ENCODE data around the gene MYO1A. TPM values are rescaled to one million over a fixed set of nuclear protein-coding genes. Genes with fewer than 3 reads are reported as not detected.

The MYO1A gene
- total RNA-seq, 1 experiment from 2014 or later: 0.26 TPM

- H2BK5ac ChIP-seq (ENCODE audit: insufficient read length, low read length): no peak overlapping the region
- no peak overlapping the region for H4K8ac ChIP-seq (replicated peaks; ENCODE audit: insufficient read length, low read depth, low read length)
- no peak overlapping the region for H2AFZ ChIP-seq (ENCODE audit: low read length)
- no peak overlapping the region for H3K4me2 ChIP-seq (ENCODE audit: insufficient read depth, insufficient read length, low read length)
- H3K27ac ChIP-seq (ENCODE audit: insufficient read length, low read depth, low read length): no peak overlapping the region
- no peaks in the 10 kb centered on the region for H3K4me1 ChIP-seq (ENCODE audit: insufficient read depth, low read length)
- no peak overlapping the region for H3K56ac ChIP-seq (ENCODE audit: insufficient read length, low read depth, low read length)
- H3K4me1 Mint-ChIP-seq: peaks cover 20 to 23% of the 10 kb centered on the region in 2 experiments
- H4K20me1 ChIP-seq (ENCODE audit: control insufficient read depth, insufficient read depth, insufficient read length): no peaks in the 10 kb centered on the region
- no peak overlapping the region for H3K14ac ChIP-seq (ENCODE audit: insufficient read depth, low read length)
- H3T11ph ChIP-seq (ENCODE audit: low read length): no peak overlapping the region
- no CpG with 5 or more reads among the region's 3 CpGs for WGBS (ENCODE audit: extremely low coverage, insufficient read length, low lambda C conversion rate)
- no peak for DNase-seq
- H2BK20ac ChIP-seq (ENCODE audit: low read depth, low read length, poor library complexity, severe bottlenecking): no peak overlapping the region
- no peaks in the 10 kb centered on the region for H3K23me2 ChIP-seq (ENCODE audit: insufficient read length, low read depth, low read length, poor library complexity, severe bottlenecking)
- peaks cover 2% of the 10 kb centered on the region; the same call in 1 of the 2 replicates for H3K27me3 Mint-ChIP-seq (ENCODE audit: low read depth)
- H3K9me3 Mint-ChIP-seq: no peaks in the 10 kb centered on the region
- H4K91ac ChIP-seq (ENCODE audit: insufficient read length, low read depth, low read length): no peak overlapping the region
- H3K27ac Mint-ChIP-seq: no peak overlapping the region
- H3K4me3 Mint-ChIP-seq: no peak overlapping the region
- H3K36me3 Mint-ChIP-seq (ENCODE audit: insufficient read depth in 1 of 3, low read depth in 3 of 3): peaks cover 0 to 2% (median 0%) of the 10 kb centered on the region in 3 experiments; a peak in 1 of 7 replicates
- H3K9ac ChIP-seq (ENCODE audit: extremely low read depth, insufficient read length, low read length): no peak overlapping the region
- H3K18ac ChIP-seq (ENCODE audit: insufficient read length, low read depth, low read length): no peak overlapping the region
- no peaks in the 10 kb centered on the region for H3K27me3 ChIP-seq (ENCODE audit: insufficient read depth, low read length)
- no peaks in the 10 kb centered on the region for H3K9me3 ChIP-seq (ENCODE audit: control insufficient read depth, low read depth, low read length)
- H2BK15ac ChIP-seq (ENCODE audit: low read depth, low read length): no peak overlapping the region
- H2AK5ac ChIP-seq (ENCODE audit: insufficient read length, low read length): no peak overlapping the region
- no peak overlapping the region for H3K23ac ChIP-seq (ENCODE audit: insufficient read length, low read depth, low read length)
- H3K4ac ChIP-seq (ENCODE audit: low read depth, low read length): no peak overlapping the region
- TF ChIP-seq CTCF (conservative IDR thresholded peaks at IDR 0.05): no peak
- H3K79me1 ChIP-seq (ENCODE audit: insufficient read depth, low read depth, low read length, poor library complexity, severe bottlenecking): no peaks in the 10 kb centered on the region
- no peaks in the 10 kb centered on the region for H3K79me2 ChIP-seq (ENCODE audit: insufficient read depth, low read length)
- no peak overlapping the region for H2BK12ac ChIP-seq (ENCODE audit: insufficient read length, low read depth, low read length)
- H2BK120ac ChIP-seq (ENCODE audit: low read depth, low read length, poor library complexity, severe bottlenecking): no peak overlapping the region
- H4K5ac ChIP-seq (ENCODE audit: insufficient read length, low read depth, low read length): no peak overlapping the region
Measured at GRCh38 chr12:57033431-57033830, 16.5 kb downstream of the MYO1A start.

Measured in H9 (cell line).